Measurements from ENCODE around the gene ADK.

ADK gene

GRCh38 chr10:74307061-74307651, 156.1 kb downstream of the ADK start:
- no peak for DNase-seq (ENCODE audit: low read depth)
- in situ Hi-C loops (cut with HindIII; ENCODE audit: low sequenced_read_pairs): no loop called here
- TF ChIP-seq CTCF (IDR thresholded peaks at IDR 0.05; ENCODE audit: low read depth, low read length, missing control alignments): no peak
- no peak overlapping the region for H3K4me3 ChIP-seq (ENCODE audit: low read depth, low read length)

- TF ChIP-seq CTCF (IDR thresholded peaks at IDR 0.05; ENCODE audit: low read depth, low read length, missing control alignments): no peak
- no peak overlapping the region for H3K4me3 ChIP-seq (ENCODE audit: low read depth, low read length)
- no peak for DNase-seq (ENCODE audit: low read depth)
- in situ Hi-C loops (cut with HindIII; ENCODE audit: low sequenced_read_pairs): no loop called here
Observed at GRCh38 chr10:74310652-74311257, 159.7 kb downstream of the ADK start.

- TF ChIP-seq CTCF (IDR thresholded peaks at IDR 0.05; ENCODE audit: low read depth, low read length, missing control alignments): no peak
- DNase-seq (ENCODE audit: low read depth): no peak
- no peak overlapping the region for H3K4me3 ChIP-seq (ENCODE audit: low read depth, low read length)
- in situ Hi-C loops (cut with HindIII; ENCODE audit: low sequenced_read_pairs): no loop called here
Observed at GRCh38 chr10:74314166-74314565, 163.1 kb downstream of the ADK start.

GRCh38 chr10:74320026-74320425, 169.0 kb downstream of the ADK start:
- no peak for TF ChIP-seq CTCF (IDR thresholded peaks at IDR 0.05; ENCODE audit: low read depth, low read length, missing control alignments)
- in situ Hi-C loops (cut with HindIII; ENCODE audit: low sequenced_read_pairs): no loop called here
- no peak for DNase-seq (ENCODE audit: low read depth)
- no peak overlapping the region for H3K4me3 ChIP-seq (ENCODE audit: low read depth, low read length)

- TF ChIP-seq CTCF (IDR thresholded peaks at IDR 0.05; ENCODE audit: low read depth, low read length, missing control alignments): no peak
- DNase-seq (ENCODE audit: low read depth): no peak
- H3K4me3 ChIP-seq (ENCODE audit: low read depth, low read length): no peak overlapping the region
- in situ Hi-C loops (cut with HindIII; ENCODE audit: low sequenced_read_pairs): no loop called here
Observed at GRCh38 chr10:74320717-74321116, 169.7 kb downstream of the ADK start.

GRCh38 chr10:74322141-74322540, 171.1 kb downstream of the ADK start:
- no peak for DNase-seq (ENCODE audit: low read depth)
- H3K4me3 ChIP-seq (ENCODE audit: low read depth, low read length): no peak overlapping the region
- TF ChIP-seq CTCF (IDR thresholded peaks at IDR 0.05; ENCODE audit: low read depth, low read length, missing control alignments): no peak
- in situ Hi-C loops (cut with HindIII; ENCODE audit: low sequenced_read_pairs): no loop called here
